Sigmoid colon (tissue), 4 donors: ENCODE results near the gene KIDINS220.

Experiments used
- EP300 ChIP-seq, 4 donors: sonication (generic); formaldehyde crosslinking; IDR thresholded peaks; one replicate each; pipeline ENCODE4 v1.6.1; 2017; ENCODE audit warnings: antibody characterized with exemption in 4 of 4
- TF ChIP-seq, protein P1 (sequence below), 4 experiments: fragments of 450-650 bp in 3 of 4; fragments of 200-600 bp in 1 of 4; IDR thresholded peaks; one replicate each; pipeline ENCODE4 v1.5.1; 2016 to 2019; ENCODE audit warnings: antibody characterized with exemption in 4 of 4, mild to moderate bottlenecking in 3 of 4, moderate library complexity in 2 of 4

DNA sequence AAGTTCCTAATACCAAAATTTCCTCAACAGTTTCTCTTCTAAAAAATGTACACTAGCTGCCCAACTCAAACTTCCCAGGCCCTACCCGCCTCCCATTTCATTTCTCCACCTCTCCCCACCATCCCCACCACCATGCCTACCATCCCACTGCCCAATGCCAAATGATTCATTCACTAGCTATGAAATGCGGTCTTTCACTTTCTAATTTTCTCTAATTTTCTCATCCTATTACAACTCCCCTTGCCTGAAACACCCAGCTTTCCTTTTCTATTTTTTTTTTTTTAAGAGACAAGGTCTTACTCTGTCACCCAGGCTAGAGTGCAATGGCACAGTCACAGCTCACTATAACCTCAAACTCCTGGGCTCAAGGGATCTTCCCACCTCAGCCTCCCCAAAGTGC, 38.4 kb downstream of the KIDINS220 start:
- TF ChIP-seq, protein P1, sequence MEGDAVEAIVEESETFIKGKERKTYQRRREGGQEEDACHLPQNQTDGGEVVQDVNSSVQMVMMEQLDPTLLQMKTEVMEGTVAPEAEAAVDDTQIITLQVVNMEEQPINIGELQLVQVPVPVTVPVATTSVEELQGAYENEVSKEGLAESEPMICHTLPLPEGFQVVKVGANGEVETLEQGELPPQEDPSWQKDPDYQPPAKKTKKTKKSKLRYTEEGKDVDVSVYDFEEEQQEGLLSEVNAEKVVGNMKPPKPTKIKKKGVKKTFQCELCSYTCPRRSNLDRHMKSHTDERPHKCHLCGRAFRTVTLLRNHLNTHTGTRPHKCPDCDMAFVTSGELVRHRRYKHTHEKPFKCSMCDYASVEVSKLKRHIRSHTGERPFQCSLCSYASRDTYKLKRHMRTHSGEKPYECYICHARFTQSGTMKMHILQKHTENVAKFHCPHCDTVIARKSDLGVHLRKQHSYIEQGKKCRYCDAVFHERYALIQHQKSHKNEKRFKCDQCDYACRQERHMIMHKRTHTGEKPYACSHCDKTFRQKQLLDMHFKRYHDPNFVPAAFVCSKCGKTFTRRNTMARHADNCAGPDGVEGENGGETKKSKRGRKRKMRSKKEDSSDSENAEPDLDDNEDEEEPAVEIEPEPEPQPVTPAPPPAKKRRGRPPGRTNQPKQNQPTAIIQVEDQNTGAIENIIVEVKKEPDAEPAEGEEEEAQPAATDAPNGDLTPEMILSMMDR (IDR thresholded peaks at IDR 0.05): no peak
- TF ChIP-seq EP300 (IDR thresholded peaks at IDR 0.05): no peak
